ENCODE results near the gene AKIRIN2. TPM values are rescaled to one million over a fixed set of nuclear protein-coding genes. Genes with fewer than 3 reads are reported as not detected.
"Not testable (repeated sequence)": the region's sequence is repeated elsewhere in the genome, so short reads cannot be mapped to it uniquely, and the experiment has no call there.

AKIRIN2 gene
- total and polyA plus RNA-seq, 2 experiments from 2014 or later, result 24.2 to 49.6 TPM

DNA sequence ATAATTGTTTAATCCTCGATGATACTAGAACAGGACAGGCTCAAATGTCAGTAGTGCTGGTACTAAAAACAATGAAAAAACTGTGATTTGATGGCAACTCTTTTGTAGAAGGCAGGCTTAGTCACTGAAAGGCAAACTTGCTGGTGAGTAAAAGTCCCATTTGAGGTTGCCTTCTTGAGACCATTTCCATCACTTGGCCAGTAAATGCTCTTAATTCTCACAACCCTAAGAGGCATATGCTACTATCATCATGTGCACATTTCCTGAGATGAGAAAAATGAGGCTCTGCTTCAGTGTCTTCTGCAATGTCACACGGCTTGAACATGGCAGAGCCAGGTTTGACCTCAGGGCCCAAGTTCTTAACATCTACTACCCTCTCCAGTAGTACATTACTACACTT is 9.9 kb downstream of the AKIRIN2 start:
- 87% methylated on average over 2 of the region's 2 CpGs for WGBS (ENCODE audit: low lambda C conversion rate, missing lambda C conversion rate)
- no peak overlapping the region for H2AFZ ChIP-seq
- H3K27ac ChIP-seq, result peak overlapping the region; percentile 21
- no peaks in the 10 kb centered on the region for H3K9me2 ChIP-seq (replicated peaks; ENCODE audit: insufficient read depth)
- DNase-seq (ENCODE audit: low spot score), result no peak
- H3K4me3 ChIP-seq, result no peak overlapping the region
- H3K9me3 ChIP-seq (ENCODE audit: low read depth), result no peaks in the 10 kb centered on the region
- H3K4me2 ChIP-seq, result no peak overlapping the region
- TF ChIP-seq, protein P1, sequence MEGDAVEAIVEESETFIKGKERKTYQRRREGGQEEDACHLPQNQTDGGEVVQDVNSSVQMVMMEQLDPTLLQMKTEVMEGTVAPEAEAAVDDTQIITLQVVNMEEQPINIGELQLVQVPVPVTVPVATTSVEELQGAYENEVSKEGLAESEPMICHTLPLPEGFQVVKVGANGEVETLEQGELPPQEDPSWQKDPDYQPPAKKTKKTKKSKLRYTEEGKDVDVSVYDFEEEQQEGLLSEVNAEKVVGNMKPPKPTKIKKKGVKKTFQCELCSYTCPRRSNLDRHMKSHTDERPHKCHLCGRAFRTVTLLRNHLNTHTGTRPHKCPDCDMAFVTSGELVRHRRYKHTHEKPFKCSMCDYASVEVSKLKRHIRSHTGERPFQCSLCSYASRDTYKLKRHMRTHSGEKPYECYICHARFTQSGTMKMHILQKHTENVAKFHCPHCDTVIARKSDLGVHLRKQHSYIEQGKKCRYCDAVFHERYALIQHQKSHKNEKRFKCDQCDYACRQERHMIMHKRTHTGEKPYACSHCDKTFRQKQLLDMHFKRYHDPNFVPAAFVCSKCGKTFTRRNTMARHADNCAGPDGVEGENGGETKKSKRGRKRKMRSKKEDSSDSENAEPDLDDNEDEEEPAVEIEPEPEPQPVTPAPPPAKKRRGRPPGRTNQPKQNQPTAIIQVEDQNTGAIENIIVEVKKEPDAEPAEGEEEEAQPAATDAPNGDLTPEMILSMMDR (IDR thresholded peaks at IDR 0.05; ENCODE audit: poor library complexity), result no peak
- TF ChIP-seq EZH2 (IDR thresholded peaks at IDR 0.05; ENCODE audit: borderline replicate concordance) (no peak), EZH2phosphoT487 (IDR thresholded peaks at IDR 0.05; ENCODE audit: low read depth, severe bottlenecking, unreplicated experiment) (no peak)
- peaks cover 95% of the 10 kb centered on the region for H4K20me1 ChIP-seq (ENCODE audit: insufficient read depth, poor library complexity, severe bottlenecking)
- H3K27me3 ChIP-seq, result no peaks in the 10 kb centered on the region
- H3K79me2 ChIP-seq, result peaks cover 100% of the 10 kb centered on the region
- H3K36me3 ChIP-seq (replicated peaks; ENCODE audit: insufficient read depth, low read depth), result no peaks in the 10 kb centered on the region
- peaks cover 18% of the 10 kb centered on the region for H3K4me1 ChIP-seq (ENCODE audit: insufficient read depth)

DNA sequence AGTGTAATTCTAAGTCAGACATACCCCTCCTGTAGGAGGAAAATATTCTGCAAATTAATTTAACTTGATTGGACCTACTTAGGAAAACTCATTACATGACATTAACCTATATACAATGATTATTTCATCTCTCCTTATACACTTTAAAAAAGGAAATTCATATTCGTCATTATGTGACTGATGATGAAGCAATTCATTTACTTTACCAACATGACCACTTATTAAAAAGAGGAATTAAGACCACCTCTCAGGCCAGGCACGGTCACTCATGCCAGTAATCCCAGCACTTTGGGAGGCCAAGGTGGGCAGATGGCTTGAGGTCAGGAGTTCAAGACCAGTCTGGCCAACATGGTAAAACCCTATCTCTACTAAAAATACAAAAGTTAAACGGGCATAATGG is 11.6 kb downstream of the AKIRIN2 start:
- Histone ChIP-seq H3K4me2 (no peak overlapping the region), H3K9me2 (replicated peaks; ENCODE audit: insufficient read depth) (no peaks in the 10 kb centered on the region), H3K27me3 (no peaks in the 10 kb centered on the region), H3K4me3 (no peak overlapping the region), H3K27ac (no peak overlapping the region), H3K36me3 (replicated peaks; ENCODE audit: insufficient read depth, low read depth) (no peaks in the 10 kb centered on the region), H4K20me1 (ENCODE audit: insufficient read depth, poor library complexity, severe bottlenecking) (peaks cover 87% of the 10 kb centered on the region), H2AFZ (no peak overlapping the region), H3K4me1 (ENCODE audit: insufficient read depth) (peaks cover 14% of the 10 kb centered on the region), H3K79me2 (peaks cover 100% of the 10 kb centered on the region), H3K9me3 (ENCODE audit: low read depth) (no peaks in the 10 kb centered on the region)
- WGBS (ENCODE audit: low lambda C conversion rate, missing lambda C conversion rate), result 95% methylated on average over 3 of the region's 3 CpGs
- no peak for TF ChIP-seq EZH2 (IDR thresholded peaks at IDR 0.05; ENCODE audit: borderline replicate concordance)
- TF ChIP-seq EZH2phosphoT487 (IDR thresholded peaks at IDR 0.05; ENCODE audit: low read depth, severe bottlenecking, unreplicated experiment), result no peak
- TF ChIP-seq, protein P1 (IDR thresholded peaks at IDR 0.05; ENCODE audit: poor library complexity), result no peak
- no peak for DNase-seq (ENCODE audit: low spot score)

DNA sequence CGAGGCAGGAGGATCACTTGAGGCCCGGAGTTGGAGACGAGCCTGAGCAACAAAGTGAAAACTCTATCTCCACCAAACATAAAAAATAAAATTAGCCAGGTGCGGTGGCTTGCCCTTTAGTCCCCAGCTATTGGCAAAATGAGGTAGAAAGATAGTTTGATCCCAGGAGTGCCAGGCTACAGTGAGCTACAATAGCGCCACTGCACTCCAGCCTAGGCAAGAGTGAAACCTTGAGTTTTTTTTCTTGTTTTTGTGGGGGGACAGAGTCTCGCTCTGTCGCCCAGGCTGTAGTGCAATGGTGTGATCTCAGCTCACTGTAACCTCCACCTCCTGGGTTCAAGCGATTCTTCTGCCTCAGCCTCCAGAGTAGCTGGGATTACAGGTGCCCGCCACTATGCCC is 14.1 kb downstream of the AKIRIN2 start:
- Histone ChIP-seq H4K20me1 (ENCODE audit: insufficient read depth, poor library complexity, severe bottlenecking) (peaks cover 86% of the 10 kb centered on the region), H3K79me2 (peaks cover 100% of the 10 kb centered on the region)
- H2AFZ ChIP-seq; H3K36me3 ChIP-seq (replicated peaks; ENCODE audit: insufficient read depth, low read depth); H3K9me2 ChIP-seq (replicated peaks; ENCODE audit: insufficient read depth); H3K27me3 ChIP-seq; H3K4me3 ChIP-seq; H3K4me1 ChIP-seq (ENCODE audit: insufficient read depth); H3K4me2 ChIP-seq; H3K27ac ChIP-seq; DNase-seq (ENCODE audit: low spot score); H3K9me3 ChIP-seq (ENCODE audit: low read depth): not testable (repeated sequence)
- 94% methylated on average over 9 of the region's 9 CpGs for WGBS (ENCODE audit: low lambda C conversion rate, missing lambda C conversion rate)

DNA sequence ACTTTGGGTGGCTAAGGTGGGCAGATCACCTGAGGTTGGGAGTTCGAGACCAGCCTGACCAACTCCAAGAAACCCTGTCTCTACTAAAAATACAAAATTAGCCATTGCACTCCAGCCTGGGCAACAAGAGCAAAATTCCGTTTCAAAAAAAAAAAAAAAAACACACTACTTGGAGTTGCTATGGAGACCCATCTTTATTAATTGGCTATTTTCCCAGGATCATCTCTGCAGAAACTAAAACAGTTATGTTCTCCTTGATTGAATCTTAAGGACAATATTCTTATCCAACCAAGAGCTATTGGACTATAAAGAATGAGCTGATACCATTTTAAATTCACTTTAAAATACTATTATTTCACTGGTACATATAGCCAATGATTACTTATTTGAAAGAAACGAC is 14.7 kb downstream of the AKIRIN2 start:
- 92% methylated on average over 3 of the region's 3 CpGs for WGBS (ENCODE audit: low lambda C conversion rate, missing lambda C conversion rate)
- no peaks in the 10 kb centered on the region for H3K36me3 ChIP-seq (replicated peaks; ENCODE audit: insufficient read depth, low read depth)
- no peak for DNase-seq (ENCODE audit: low spot score)
- H3K9me2 ChIP-seq (replicated peaks; ENCODE audit: insufficient read depth), result no peaks in the 10 kb centered on the region
- H3K79me2 ChIP-seq, result peaks cover 100% of the 10 kb centered on the region
- TF ChIP-seq EZH2phosphoT487 (IDR thresholded peaks at IDR 0.05; ENCODE audit: low read depth, severe bottlenecking, unreplicated experiment), result no peak
- no peak for TF ChIP-seq EZH2 (IDR thresholded peaks at IDR 0.05; ENCODE audit: borderline replicate concordance)
- TF ChIP-seq, protein P1 (IDR thresholded peaks at IDR 0.05; ENCODE audit: poor library complexity), result no peak
- no peak overlapping the region for H3K27ac ChIP-seq
- H3K9me3 ChIP-seq (ENCODE audit: low read depth), result no peaks in the 10 kb centered on the region
- H2AFZ ChIP-seq, result no peak overlapping the region
- peaks cover 2% of the 10 kb centered on the region for H3K4me1 ChIP-seq (ENCODE audit: insufficient read depth)
- H3K4me3 ChIP-seq, result no peak overlapping the region
- H3K27me3 ChIP-seq, result no peaks in the 10 kb centered on the region
- no peak overlapping the region for H3K4me2 ChIP-seq
- H4K20me1 ChIP-seq (ENCODE audit: insufficient read depth, poor library complexity, severe bottlenecking), result peaks cover 86% of the 10 kb centered on the region

DNA sequence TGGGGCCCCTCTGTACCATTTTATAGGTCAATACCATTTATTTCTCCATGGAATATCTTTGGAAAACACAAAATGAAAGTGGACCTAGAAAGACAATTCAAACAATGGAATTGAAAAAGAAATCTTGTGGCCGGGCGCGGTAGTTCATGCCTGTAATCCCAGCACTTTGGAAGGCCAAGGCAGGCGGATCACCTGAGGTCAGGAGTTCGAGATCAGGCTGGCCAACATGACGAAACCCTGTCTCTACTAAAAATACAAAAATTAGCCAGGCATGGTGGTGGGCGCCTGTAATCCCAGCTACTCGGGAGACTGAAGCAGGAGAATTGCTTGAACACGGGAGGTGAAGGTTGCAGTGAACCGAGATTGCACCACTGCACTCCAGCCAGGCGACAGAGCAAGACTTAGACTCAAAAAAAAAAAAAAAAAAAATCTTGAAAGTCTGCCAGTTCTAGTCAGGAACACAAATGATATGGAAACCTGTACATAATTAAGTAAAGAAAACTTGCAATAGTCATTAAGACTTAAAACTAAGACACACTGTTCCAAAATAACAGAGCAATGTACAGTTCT is 15.3 kb downstream of the AKIRIN2 start:
- H3K4me1 ChIP-seq (ENCODE audit: insufficient read depth); H3K27me3 ChIP-seq; H3K9me2 ChIP-seq (replicated peaks; ENCODE audit: insufficient read depth); H3K9me3 ChIP-seq (ENCODE audit: low read depth); H3K36me3 ChIP-seq (replicated peaks; ENCODE audit: insufficient read depth, low read depth); DNase-seq (ENCODE audit: low spot score); H3K4me3 ChIP-seq; H2AFZ ChIP-seq; H3K4me2 ChIP-seq; H3K27ac ChIP-seq: not testable (repeated sequence)
- peaks cover 100% of the 10 kb centered on the region for H3K79me2 ChIP-seq
- peaks cover 87% of the 10 kb centered on the region for H4K20me1 ChIP-seq (ENCODE audit: insufficient read depth, poor library complexity, severe bottlenecking)
- 93% methylated on average over 11 of the region's 11 CpGs for WGBS (ENCODE audit: low lambda C conversion rate, missing lambda C conversion rate)
